ENCODE data around the gene TMC3.

DNA sequence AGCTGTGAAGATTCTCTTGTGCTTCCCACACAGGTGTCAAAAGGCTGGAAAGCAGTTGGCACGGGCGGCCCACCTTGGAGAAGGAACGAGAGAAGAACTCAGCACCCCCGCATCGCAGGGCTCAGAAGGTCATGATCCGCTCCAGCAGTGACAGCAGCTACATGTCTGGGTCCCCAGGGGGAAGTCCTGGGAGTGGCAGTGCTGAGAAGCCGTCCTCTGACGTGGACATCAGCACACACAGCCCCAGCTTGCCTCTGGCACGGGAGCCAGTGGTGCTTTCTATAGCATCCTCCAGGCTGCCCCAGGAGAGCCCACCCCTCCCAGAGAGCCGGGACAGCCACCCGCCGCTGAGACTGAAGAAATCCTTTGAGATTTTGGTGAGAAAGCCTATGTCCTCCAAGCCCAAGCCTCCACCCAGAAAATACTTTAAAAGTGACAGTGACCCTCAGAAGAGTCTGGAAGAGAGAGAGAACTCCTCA lies 81.5 kb downstream of the TMC3 start:
- no peak for TF ChIP-seq GATA2 (IDR thresholded peaks at IDR 0.05; ENCODE audit: low read depth, low read length)
- no peak for TF ChIP-seq GATA3 (IDR thresholded peaks at IDR 0.05; ENCODE audit: low read depth, low read length)

All from SH-SY5Y (cell line).